LNCAP (cell line): Measurements from ENCODE around the gene ST14.

Experiments
- TF ChIP-seq, protein P1 (sequence below): fragments of 450-650 bp; IDR thresholded peaks from 2 replicates; pipeline ENCODE4 v1.5.1; 2017; ENCODE audit warnings: mild to moderate bottlenecking

The ST14 gene

DNA sequence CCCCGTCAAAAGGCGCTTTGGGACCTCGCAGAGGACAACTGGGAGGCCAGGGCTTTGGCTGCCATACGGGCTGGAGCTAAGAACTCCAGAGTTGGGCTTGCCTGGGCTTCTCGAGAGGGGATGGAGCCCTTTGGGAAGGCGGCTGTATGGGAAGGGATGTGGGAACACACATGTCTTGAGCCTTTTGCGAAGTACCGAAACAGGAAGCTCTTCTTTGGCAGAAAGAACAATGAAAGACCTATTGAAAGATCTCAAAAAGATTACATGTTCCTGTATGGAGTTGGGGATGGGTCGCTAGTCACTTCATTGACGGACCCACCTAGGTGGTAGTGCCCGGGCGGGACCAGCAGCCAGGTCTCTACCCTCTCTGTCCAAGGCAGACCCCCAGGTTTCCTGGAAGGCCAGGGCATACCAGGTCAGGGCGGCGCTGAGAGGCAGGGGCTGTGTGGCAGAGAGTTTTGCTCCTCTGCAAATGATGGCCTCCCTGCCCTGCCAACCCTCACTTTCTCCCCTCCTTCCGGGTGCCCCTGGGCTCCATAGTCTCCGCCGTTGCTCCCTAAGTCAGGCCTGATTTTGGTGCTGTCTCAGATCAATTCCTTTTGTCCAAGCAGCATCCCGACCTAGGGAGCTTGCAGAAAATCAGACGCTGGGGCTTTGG is 1.0 kb downstream of the ST14 start:
- TF ChIP-seq, protein P1, sequence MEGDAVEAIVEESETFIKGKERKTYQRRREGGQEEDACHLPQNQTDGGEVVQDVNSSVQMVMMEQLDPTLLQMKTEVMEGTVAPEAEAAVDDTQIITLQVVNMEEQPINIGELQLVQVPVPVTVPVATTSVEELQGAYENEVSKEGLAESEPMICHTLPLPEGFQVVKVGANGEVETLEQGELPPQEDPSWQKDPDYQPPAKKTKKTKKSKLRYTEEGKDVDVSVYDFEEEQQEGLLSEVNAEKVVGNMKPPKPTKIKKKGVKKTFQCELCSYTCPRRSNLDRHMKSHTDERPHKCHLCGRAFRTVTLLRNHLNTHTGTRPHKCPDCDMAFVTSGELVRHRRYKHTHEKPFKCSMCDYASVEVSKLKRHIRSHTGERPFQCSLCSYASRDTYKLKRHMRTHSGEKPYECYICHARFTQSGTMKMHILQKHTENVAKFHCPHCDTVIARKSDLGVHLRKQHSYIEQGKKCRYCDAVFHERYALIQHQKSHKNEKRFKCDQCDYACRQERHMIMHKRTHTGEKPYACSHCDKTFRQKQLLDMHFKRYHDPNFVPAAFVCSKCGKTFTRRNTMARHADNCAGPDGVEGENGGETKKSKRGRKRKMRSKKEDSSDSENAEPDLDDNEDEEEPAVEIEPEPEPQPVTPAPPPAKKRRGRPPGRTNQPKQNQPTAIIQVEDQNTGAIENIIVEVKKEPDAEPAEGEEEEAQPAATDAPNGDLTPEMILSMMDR, result no peak

DNA sequence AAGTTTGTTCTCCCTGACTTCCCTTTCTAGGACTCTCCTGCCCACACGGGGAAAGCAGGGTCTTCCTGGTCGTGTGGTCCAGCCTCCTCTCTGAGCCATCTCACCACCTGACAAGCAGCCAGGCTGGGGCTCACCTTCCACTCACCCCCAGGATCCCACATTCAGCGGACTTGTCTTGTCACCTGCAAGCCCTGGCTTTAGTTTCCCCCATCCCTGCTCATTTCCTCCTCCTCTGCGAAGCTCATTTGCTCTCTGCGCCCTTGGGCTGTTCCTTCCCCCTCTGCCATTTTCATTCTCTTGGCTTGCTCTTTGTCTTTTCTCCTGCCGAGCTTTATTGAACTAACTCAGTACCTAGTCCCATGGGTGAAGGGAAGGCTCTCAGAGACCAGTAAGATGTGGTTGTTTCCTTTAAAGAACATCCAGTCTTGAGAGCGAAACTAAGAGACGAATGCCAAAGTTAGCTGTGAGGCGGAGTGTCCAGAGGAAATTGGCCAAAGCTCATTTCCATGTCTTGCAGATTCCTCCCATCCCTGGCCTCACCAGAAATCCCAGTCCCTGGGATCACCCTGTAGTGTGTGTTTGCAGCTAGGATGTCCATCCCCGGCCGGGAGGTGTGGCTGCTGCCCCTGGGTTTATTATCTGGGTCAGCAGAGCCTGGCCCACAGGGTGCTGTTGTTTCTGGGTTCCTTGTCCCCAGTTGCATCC is 2.0 kb downstream of the ST14 start:
- TF ChIP-seq, protein P1, result no peak

GRCh38 chr11:130162733-130163132 is 3.2 kb downstream of the ST14 start:
- TF ChIP-seq, protein P1, result no peak

DNA sequence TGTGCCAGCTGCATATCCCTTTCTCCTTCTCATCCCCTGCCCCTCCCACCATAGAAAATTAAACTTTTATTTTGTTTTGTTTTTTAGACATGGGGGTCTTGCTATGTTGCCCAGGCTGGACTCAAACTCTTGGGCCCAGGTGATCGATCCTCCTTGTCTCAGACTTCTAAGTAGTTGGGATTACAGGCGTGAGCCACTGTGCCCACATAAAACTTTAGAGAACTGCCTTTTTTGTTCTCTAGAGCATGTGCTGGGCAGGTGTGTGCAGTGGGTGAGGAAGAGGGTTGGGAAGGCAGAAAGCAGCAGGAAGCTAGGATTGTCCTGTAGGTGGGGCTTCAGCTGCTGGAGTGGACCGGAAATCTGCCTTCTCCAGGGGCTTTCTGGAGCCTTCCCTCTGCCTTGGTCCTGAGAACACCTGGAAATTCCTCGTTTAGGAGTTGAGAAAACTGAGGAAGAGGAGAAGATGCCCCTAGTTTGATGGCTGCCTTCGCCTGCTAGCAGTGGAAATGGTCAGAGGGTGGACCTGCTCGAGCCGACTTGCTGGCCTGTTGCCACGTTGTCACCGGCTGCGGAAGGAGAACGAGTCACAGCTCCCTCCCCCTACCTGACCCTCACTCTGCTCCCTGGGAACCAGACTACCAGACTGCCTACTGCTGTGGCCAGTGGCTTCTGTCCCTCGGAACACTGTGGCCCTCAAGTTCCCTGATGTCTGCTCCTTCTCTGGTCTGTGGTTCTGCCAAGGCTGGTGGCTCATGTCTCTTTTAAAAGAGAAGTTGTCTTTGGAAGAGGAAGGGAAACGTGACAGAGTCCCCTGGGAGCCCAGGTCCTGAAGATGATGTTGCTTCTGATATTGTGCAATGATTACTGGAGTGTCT is 4.0 kb downstream of the ST14 start:
- TF ChIP-seq, protein P1, result no peak

DNA sequence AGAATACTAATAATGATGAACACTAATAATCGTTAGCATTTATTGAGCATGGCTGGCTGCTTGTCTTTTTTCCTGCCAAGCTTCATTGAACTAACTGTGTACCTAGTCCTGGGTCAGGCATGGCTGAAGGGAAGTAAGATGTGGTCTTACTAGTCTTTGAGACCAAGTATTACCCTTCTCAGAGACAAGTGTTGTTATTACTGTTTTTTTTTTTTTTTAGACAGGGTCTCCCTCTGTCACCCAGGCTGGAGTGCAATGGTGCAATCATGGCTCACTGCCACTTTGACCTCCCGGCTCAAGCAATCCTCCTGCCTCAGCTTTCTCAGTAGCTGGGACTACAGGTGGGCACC is 4.6 kb downstream of the ST14 start:
- TF ChIP-seq, protein P1, result no peak

GRCh38 chr11:130165601-130166456 is 6.2 kb downstream of the ST14 start:
- TF ChIP-seq, protein P1, result no peak

GRCh38 chr11:130166457-130166784 is 6.8 kb downstream of the ST14 start:
- TF ChIP-seq, protein P1, result no peak
